ENCODE results near the gene ALOX15.
"Not testable (repeated sequence)": the region's sequence is repeated elsewhere in the genome, so short reads cannot be mapped to it uniquely, and the experiment has no call there.

Gene ALOX15

DNA sequence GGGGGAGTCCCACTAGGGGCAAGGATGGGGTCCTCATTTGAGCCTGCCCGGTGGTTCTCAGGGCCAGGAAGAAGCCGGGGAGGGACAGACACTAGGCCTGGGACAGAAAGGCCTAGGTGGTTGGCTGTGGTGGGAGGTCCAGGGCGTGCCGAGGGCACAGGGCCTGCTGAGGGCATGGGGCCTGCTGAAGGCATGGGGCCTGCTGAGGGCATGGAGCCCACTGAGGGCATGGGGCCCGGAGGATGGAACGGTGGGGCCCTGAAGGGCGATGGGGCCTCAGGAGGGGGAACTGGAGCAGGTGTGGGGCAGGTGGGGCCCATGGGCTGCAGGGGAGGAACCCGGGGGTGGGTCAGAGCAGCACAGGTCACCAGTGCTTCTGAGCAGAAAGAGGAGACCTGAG lies 31.3 kb upstream of the ALOX15 start:
- TF ChIP-seq TAF1 (IDR thresholded peaks at IDR 0.05; ENCODE audit: borderline replicate concordance, low read depth, low read length) (no peak), POLR2AphosphoS5 (IDR thresholded peaks at IDR 0.05; ENCODE audit: low read depth, low read length) (no peak)
- FAIRE-seq (no peak), DNase-seq (ENCODE audit: insufficient read length) (no peak)

DNA sequence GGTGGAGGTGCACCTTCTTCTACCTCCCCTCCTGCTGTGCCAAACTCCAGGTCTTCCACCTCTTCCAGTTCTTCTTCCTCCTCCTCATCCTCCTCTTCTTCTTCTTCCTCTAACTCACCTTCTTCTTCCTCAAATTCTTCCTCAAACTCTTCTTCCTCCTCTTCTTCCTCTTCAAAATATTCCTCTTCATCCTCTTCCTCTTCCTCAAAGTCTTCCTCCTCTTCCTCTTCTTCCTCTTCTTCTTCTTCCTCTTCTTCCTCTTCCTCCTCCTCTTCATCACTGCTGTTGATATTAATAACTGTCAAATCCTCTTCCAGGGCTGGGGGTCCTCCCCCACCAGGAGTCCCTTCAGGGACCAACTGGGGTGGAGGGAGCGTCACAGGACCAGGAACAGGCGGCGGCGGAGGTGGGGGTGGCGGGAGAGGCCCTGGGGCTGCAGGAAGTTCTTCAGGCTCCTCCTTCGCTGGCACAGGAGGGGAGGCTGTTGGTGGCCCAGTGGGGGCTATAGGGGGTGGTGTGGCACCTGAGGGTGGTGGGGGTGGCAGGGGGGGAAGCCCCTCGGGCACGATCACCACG lies 30.7 kb upstream of the ALOX15 start:
- TF ChIP-seq POLR2A (IDR thresholded peaks at IDR 0.05; ENCODE audit: low read depth, low read length) (no peak), TAF1 (IDR thresholded peaks at IDR 0.05; ENCODE audit: borderline replicate concordance, low read depth, low read length) (no peak), POLR2AphosphoS5 (IDR thresholded peaks at IDR 0.05; ENCODE audit: low read depth, low read length) (no peak)
- FAIRE-seq, result no peak
- DNase-seq (ENCODE audit: insufficient read length), result no peak

DNA sequence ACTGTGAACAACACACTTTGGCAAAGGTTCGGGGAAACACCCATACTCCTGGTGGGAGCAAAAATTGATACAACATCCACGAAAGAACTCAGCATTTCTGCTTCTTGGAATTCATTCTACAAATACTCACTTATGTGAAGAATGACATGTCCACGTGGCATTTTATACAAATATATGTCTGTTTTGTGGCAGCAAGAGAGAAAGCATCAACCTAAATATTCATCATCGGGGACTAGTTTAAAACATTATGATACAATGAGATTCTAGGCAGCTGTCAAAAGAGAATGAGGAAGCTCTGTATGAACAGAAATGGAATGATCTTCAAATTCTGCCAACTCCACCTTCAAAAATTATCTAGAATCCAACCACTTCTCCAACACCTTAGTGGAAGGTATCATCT lies 25.7 kb upstream of the ALOX15 start:
- DNase-seq (ENCODE audit: insufficient read length) (no peak), FAIRE-seq (no peak)
- TF ChIP-seq POLR2AphosphoS5 (IDR thresholded peaks at IDR 0.05; ENCODE audit: low read depth, low read length), result no peak
- no peak for TF ChIP-seq POLR2A (IDR thresholded peaks at IDR 0.05; ENCODE audit: low read depth, low read length)
- no peak for TF ChIP-seq TAF1 (IDR thresholded peaks at IDR 0.05; ENCODE audit: borderline replicate concordance, low read depth, low read length)

DNA sequence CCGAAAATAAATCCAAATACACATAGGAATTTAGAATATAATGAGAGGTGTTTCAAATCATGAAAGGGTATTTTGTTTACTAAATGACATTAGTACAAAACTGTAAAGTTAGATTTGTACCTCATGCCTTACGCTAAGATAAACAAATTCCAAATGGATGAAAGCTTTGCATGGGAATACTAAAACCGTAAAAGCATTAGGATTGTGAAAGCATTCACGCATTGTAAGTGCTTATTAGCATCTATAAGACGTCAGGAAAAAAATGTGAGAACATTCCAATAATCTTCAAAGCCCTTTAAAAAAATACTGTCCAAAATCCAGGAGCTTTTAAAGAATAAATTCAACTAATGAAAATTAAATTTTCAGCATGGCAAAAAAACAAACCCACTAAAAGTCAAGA lies 24.8 kb upstream of the ALOX15 start:
- TF ChIP-seq POLR2AphosphoS5 (IDR thresholded peaks at IDR 0.05; ENCODE audit: low read depth, low read length) (no peak), TAF1 (IDR thresholded peaks at IDR 0.05; ENCODE audit: borderline replicate concordance, low read depth, low read length) (no peak), POLR2A (IDR thresholded peaks at IDR 0.05; ENCODE audit: low read depth, low read length) (no peak)
- no peak for FAIRE-seq
- no peak for DNase-seq (ENCODE audit: insufficient read length)

DNA sequence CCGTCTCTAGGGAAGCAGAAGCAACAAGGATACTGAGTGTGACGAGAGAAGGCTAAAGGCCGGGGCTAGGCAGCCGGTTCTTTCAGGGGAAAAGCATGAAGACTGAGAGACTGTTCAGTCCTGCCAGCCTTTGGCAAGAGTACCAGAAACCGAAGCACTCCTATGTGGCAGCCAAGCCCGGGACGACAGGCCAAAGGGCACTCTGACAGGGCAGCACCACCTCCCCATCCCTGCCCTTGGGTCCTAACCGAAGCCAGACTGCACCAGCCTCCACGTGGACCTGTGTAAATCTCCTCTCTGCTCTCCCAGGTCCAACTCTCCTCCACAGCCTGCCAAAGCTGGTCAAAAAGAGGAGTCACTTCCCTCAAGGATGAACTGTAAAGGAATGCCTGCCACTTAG lies 23.5 kb upstream of the ALOX15 start:
- no peak for DNase-seq (ENCODE audit: insufficient read length)
- TF ChIP-seq POLR2A (IDR thresholded peaks at IDR 0.05; ENCODE audit: low read depth, low read length) (no peak), TAF1 (IDR thresholded peaks at IDR 0.05; ENCODE audit: borderline replicate concordance, low read depth, low read length) (no peak), POLR2AphosphoS5 (IDR thresholded peaks at IDR 0.05; ENCODE audit: low read depth, low read length) (no peak)
- FAIRE-seq, result no peak

DNA sequence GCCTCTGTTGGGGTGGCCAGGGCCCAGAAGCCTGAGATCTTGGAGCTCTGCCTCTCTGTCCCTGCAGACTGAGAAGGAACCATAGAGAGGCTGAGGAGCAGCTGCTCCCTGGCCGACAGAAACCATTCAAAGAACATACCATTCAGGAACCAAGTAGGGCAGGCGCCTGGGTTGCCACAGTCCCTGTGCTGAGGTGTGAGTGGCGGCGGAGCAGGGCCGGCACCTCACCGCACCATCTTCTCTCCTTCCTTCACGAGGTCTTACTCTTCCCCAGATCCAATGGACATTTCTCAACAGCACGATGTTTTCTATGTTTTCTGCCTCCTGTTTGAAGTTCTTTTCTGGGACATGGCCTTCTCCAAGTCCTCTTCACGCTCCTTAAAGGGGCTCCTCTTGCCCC lies 22.8 kb upstream of the ALOX15 start:
- DNase-seq (ENCODE audit: insufficient read length) (no peak), FAIRE-seq (no peak)
- TF ChIP-seq POLR2A (IDR thresholded peaks at IDR 0.05; ENCODE audit: low read depth, low read length), result no peak
- TF ChIP-seq TAF1 (IDR thresholded peaks at IDR 0.05; ENCODE audit: borderline replicate concordance, low read depth, low read length), result no peak
- TF ChIP-seq POLR2AphosphoS5 (IDR thresholded peaks at IDR 0.05; ENCODE audit: low read depth, low read length), result no peak

DNA sequence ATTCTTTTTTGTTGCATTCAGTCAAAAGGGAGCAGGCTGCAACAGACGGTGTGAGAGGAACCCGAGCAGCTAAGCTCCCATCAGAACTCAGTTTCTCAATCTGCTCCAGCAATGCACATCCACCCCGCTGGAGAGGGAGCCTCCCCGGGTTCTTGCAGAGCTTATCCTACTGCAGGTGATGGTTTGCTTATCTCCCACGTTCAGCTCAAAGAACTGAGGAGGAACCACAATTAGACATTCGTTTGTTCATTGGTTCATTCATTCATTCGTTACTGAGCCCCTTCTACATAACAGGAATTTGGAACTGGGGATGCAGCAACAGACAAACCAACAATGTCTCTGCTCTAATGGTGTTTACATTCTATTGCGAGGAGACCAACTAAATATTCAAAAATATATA lies 22.2 kb upstream of the ALOX15 start:
- no peak for DNase-seq (ENCODE audit: insufficient read length)
- TF ChIP-seq POLR2AphosphoS5 (IDR thresholded peaks at IDR 0.05; ENCODE audit: low read depth, low read length), result no peak
- no peak for TF ChIP-seq TAF1 (IDR thresholded peaks at IDR 0.05; ENCODE audit: borderline replicate concordance, low read depth, low read length)
- TF ChIP-seq POLR2A (IDR thresholded peaks at IDR 0.05; ENCODE audit: low read depth, low read length), result no peak
- no peak for FAIRE-seq

DNA sequence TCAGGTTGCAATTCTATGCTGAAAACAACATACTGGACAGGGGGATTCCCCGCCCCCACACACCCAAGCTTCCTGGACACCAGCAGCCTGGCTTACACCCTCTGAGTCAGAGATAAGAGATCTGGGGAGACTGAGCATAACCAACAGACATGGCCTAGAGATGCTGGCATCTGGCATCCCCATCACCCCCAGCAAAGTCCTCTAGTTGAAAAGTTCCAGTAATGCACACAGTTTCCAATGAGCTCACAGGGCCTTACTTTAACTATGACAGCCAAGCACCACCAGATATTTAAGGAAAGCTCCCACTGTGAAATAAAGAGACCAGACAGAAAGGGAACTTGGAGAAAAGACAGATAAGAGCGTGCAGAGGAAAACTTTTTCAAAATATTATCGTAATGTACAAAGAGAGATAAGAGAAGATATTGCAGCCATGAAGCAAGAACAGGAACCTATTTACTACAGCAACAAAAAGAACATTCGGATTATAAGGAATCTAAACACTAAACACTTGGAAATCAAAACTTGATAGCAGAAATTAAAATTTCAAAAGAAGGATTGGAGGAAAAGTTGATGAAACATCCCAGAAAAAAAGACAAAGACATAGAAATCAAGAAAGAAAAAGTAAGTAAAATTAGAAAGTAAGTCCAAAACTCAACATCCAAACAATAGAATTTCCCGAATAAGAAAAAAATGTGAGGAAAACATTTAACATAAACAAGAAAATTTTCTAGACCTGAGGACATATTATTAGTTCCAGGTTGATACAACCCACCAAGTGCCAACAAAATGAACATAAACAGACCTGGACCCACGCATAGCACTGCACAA lies 17.2 kb upstream of the ALOX15 start:
- DNase-seq (ENCODE audit: insufficient read length), result no peak
- peak; percentile 78 for FAIRE-seq
- no peak for TF ChIP-seq TAF1 (IDR thresholded peaks at IDR 0.05; ENCODE audit: borderline replicate concordance, low read depth, low read length)
- no peak for TF ChIP-seq POLR2AphosphoS5 (IDR thresholded peaks at IDR 0.05; ENCODE audit: low read depth, low read length)
- TF ChIP-seq POLR2A (IDR thresholded peaks at IDR 0.05; ENCODE audit: low read depth, low read length), result no peak

DNA sequence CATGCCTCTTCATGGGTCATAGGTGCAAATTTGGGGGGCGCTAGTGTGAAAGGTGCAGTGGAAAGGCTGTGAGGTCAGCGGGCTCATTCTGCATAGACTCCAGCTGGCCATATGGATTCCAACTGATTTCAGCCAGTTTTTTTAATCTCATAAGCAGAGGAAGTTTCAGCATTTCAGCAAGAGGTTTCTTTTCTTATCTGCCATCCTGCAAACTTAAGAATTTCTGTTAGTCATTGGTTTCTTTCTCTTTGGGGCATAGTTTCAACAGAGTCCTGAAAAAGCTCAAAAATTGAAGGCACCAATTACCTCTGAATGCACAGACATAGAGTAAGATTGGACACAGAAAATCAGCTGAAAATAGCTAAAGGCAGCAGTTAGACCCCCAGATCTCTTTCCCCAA lies 16.2 kb upstream of the ALOX15 start:
- TF ChIP-seq POLR2A (IDR thresholded peaks at IDR 0.05; ENCODE audit: low read depth, low read length) (no peak), TAF1 (IDR thresholded peaks at IDR 0.05; ENCODE audit: borderline replicate concordance, low read depth, low read length) (no peak), POLR2AphosphoS5 (IDR thresholded peaks at IDR 0.05; ENCODE audit: low read depth, low read length) (no peak)
- FAIRE-seq (no peak), DNase-seq (ENCODE audit: insufficient read length) (no peak)

DNA sequence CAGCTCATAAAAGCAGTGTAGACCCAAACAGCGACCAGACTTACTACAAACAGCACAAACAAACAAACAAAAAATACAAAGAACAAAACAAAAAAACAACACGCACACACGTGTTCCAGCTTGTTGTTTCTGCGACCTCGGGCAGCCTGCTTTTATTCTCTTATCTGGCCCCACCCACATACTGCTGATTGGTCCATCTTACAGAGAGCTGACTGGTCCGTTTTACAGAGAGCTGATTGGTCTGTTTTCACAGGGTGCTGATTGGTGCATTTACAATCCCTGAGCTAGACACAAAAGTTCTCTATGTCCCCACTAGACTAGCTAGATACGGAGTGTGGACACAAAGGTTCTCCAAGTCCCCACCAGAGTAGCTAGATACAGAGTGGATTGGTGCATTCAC lies 14.5 kb upstream of the ALOX15 start:
- not testable (repeated sequence) for FAIRE-seq; DNase-seq (ENCODE audit: insufficient read length)

DNA sequence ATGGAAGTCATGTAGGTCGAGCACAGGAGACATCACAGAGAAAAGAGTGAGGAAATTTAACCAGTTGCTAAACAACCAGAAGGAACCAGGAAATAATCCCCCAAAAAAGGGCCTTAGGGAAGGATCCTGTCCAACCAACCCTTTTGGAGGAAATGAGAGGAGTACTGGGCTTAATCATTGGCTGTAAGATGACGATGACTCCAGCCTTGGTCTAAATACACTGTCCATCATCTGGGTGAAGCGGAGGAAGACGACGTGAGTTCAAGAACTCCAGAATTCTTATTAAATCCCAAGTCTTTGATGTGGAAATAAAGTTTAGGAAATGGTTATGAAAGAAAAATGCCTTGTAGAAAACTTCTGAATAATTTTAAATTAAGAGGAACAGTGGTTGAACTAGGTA lies 11.5 kb upstream of the ALOX15 start:
- TF ChIP-seq TAF1 (IDR thresholded peaks at IDR 0.05; ENCODE audit: borderline replicate concordance, low read depth, low read length), result no peak
- TF ChIP-seq POLR2A (IDR thresholded peaks at IDR 0.05; ENCODE audit: low read depth, low read length), result no peak
- no peak for TF ChIP-seq POLR2AphosphoS5 (IDR thresholded peaks at IDR 0.05; ENCODE audit: low read depth, low read length)
- DNase-seq (ENCODE audit: insufficient read length) (no peak), FAIRE-seq (no peak)

DNA sequence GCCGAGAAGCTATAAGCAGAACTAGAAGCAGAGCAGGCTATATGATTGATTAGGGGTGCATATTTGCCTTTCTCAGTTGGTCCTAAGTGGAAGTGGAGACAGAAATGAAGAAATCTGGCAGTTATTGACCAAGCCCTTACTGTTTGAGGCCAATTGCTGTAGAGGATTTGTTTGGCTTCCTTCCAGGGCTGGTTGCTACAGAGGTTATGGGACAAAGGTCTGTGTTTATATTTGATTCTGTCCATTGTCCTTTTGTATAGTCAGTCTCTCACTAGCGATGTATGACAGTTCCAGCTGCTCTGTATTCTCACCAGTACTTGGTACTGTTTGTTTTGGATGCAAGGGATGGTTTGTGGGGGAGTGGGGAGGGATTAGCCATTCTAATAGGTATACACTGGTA lies 7.3 kb upstream of the ALOX15 start:
- DNase-seq (ENCODE audit: insufficient read length) (no peak), FAIRE-seq (no peak)
- no peak for TF ChIP-seq TAF1 (IDR thresholded peaks at IDR 0.05; ENCODE audit: borderline replicate concordance, low read depth, low read length)
- TF ChIP-seq POLR2AphosphoS5 (IDR thresholded peaks at IDR 0.05; ENCODE audit: low read depth, low read length), result no peak
- TF ChIP-seq POLR2A (IDR thresholded peaks at IDR 0.05; ENCODE audit: low read depth, low read length), result no peak
